A204.1 (cell line): ENCODE data around the gene NNMT.

ENCODE experiments used
- FAIRE-seq: peaks from 2 replicates; lab custom pipeline; 2012; peaks lifted over from hg19 to GRCh38; lab: Jason Lieb, UNC

NNMT gene

GRCh38 chr11:114263513-114264170 is 32.6 kb upstream of the NNMT start:
- no peak for FAIRE-seq

GRCh38 chr11:114264381-114264780 is 31.8 kb upstream of the NNMT start:
- FAIRE-seq: no peak

GRCh38 chr11:114265122-114265878 is 30.9 kb upstream of the NNMT start:
- FAIRE-seq: no peak

GRCh38 chr11:114269498-114269897 is 26.7 kb upstream of the NNMT start:
- no peak for FAIRE-seq

GRCh38 chr11:114270531-114271270 is 25.5 kb upstream of the NNMT start:
- no peak for FAIRE-seq

GRCh38 chr11:114271316-114271715 is 24.9 kb upstream of the NNMT start:
- no peak for FAIRE-seq

GRCh38 chr11:114272311-114272710 is 23.9 kb upstream of the NNMT start:
- FAIRE-seq: no peak

GRCh38 chr11:114273071-114273470 is 23.1 kb upstream of the NNMT start:
- no peak for FAIRE-seq

GRCh38 chr11:114273890-114274635 is 22.1 kb upstream of the NNMT start:
- no peak for FAIRE-seq

- FAIRE-seq: no peak
Measured at GRCh38 chr11:114274637-114275036, 21.6 kb upstream of the NNMT start.

- FAIRE-seq: no peak
Measured at GRCh38 chr11:114275280-114275679, 20.9 kb upstream of the NNMT start.

GRCh38 chr11:114276077-114276476 is 20.1 kb upstream of the NNMT start:
- FAIRE-seq: no peak

GRCh38 chr11:114277637-114278341 is 18.4 kb upstream of the NNMT start:
- FAIRE-seq: no peak

- no peak for FAIRE-seq
Measured at GRCh38 chr11:114278342-114279065, 17.7 kb upstream of the NNMT start.

- FAIRE-seq: no peak
Measured at GRCh38 chr11:114279792-114280546, 16.2 kb upstream of the NNMT start.

- no peak for FAIRE-seq
Measured at GRCh38 chr11:114280696-114281095, 15.5 kb upstream of the NNMT start.

- FAIRE-seq: no peak
Measured at GRCh38 chr11:114281388-114281956, 14.7 kb upstream of the NNMT start.

GRCh38 chr11:114282488-114282887 is 13.7 kb upstream of the NNMT start:
- no peak for FAIRE-seq

GRCh38 chr11:114283422-114283821 is 12.8 kb upstream of the NNMT start:
- no peak for FAIRE-seq

GRCh38 chr11:114284021-114284420 is 12.2 kb upstream of the NNMT start:
- FAIRE-seq: no peak
